Endothelial cell of umbilical vein (primary cell): ENCODE results near the gene CAP2. TPM values are rescaled to one million over a fixed set of nuclear protein-coding genes. Genes with fewer than 3 reads are reported as not detected.

ENCODE experiments used
- BruUV-seq: library from RNA; stranded (reverse); fragments of 400-500 nt; replicated peaks from 2 replicates; lab custom pipeline; 2021; lab: Mats Ljungman, UMichigan
- CTCF ChIA-PET: fragments of 300-600, 350-600 bp; sonication (Branson Sonifier 250); formaldehyde crosslinking; loops from one replicate; lab custom pipeline; 2021; ENCODE audit warnings: antibody characterized with exemption, inconsistent platforms; lab: Charles Lee
- POLR2A ChIA-PET: fragments of 300-600, 350-600 bp; sonication (Branson Sonifier 250); formaldehyde crosslinking; loops from one replicate; lab custom pipeline; 2021; ENCODE audit warnings: antibody characterized with exemption, inconsistent platforms; lab: Charles Lee
- DNase-seq: peaks from one replicate; pipeline ENCODE4 v3.0.0-alpha.2; 2011; ENCODE audit warnings: low read depth, low spot score
- FAIRE-seq: peaks from 2 replicates; lab custom pipeline; 2011; peaks lifted over from hg19 to GRCh38; lab: Jason Lieb, UNC
- H2AFZ ChIP-seq: 2 replicates; pipeline ENCODE4 v1.6.0; 2012; ENCODE audit warnings: low read depth, low read length, control low read depth, inconsistent platforms
- H3K27ac ChIP-seq: 2 replicates; pipeline ENCODE4 v1.5.1; 2011; ENCODE audit warnings: low read depth, mild to moderate bottlenecking, control low read depth, low read length, moderate library complexity; ENCODE audit not compliant: insufficient read depth
- H3K27me3 ChIP-seq, 2 experiments: 2 replicates each; pipeline versions ENCODE4 v1.6.0 to v1.6.1; 2011; ENCODE audit warnings: low read length in 2 of 2, mixed read lengths in 1 of 2; ENCODE audit not compliant: control insufficient read depth in 2 of 2, insufficient read depth in 2 of 2
- H3K36me3 ChIP-seq, 2 experiments: 2 replicates in 1 of 2; 3 replicates in 1 of 2; pipeline ENCODE4 v1.5.1; 2011; ENCODE audit warnings: low read length in 2 of 2, mild to moderate bottlenecking in 1 of 2, moderate library complexity in 1 of 2; ENCODE audit not compliant: control insufficient read depth in 2 of 2, insufficient read depth in 2 of 2; ENCODE audit errors: extremely low read depth in 1 of 2
- H3K4me1 ChIP-seq: 3 replicates; pipeline ENCODE4 v1.5.1; 2011; ENCODE audit warnings: mild to moderate bottlenecking, low read length; ENCODE audit not compliant: control insufficient read depth, insufficient read depth; ENCODE audit errors: extremely low read depth
- H3K4me2 ChIP-seq: 2 replicates; pipeline ENCODE4 v1.6.1; 2011; ENCODE audit warnings: low read length, control low read depth, mixed read lengths; ENCODE audit not compliant: insufficient read depth
- H3K4me3 ChIP-seq, 3 experiments: fragments of 200-600 bp in 1 of 3; sonication (generic), shearing (Covaris generic) in 1 of 3; replicated peaks in 1 of 3; 2 replicates each; pipeline ENCODE4 v1.5.1; 2011 to 2016; ENCODE audit warnings: control low read depth in 3 of 3, low read length in 3 of 3, mild to moderate bottlenecking in 2 of 3, inconsistent platforms in 1 of 3, low read depth in 1 of 3, moderate library complexity in 1 of 3; ENCODE audit not compliant: insufficient read depth in 1 of 3
- H3K79me2 ChIP-seq: 2 replicates; pipeline ENCODE4 v1.6.0; 2012; ENCODE audit warnings: low read length, inconsistent platforms; ENCODE audit not compliant: control insufficient read depth, insufficient read depth
- H3K9ac ChIP-seq: replicated peaks from 2 replicates; pipeline ENCODE3; 2011; ENCODE audit warnings: low read length, control low read depth; ENCODE audit not compliant: insufficient read depth; ENCODE audit errors: extremely low read depth
- H3K9me1 ChIP-seq: replicated peaks from 3 replicates; pipeline ENCODE4 v1.6.0; 2011; ENCODE audit warnings: mild to moderate bottlenecking, low read length; ENCODE audit not compliant: control insufficient read depth, insufficient read depth; ENCODE audit errors: extremely low read depth
- H3K9me3 ChIP-seq: replicated peaks from 2 replicates; pipeline ENCODE4 v1.5.1; 2012; ENCODE audit warnings: low read length, inconsistent platforms; ENCODE audit not compliant: control insufficient read depth, insufficient read depth
- H4K20me1 ChIP-seq: replicated peaks from 2 replicates; pipeline ENCODE3; 2011; ENCODE audit warnings: mild to moderate bottlenecking, low read length; ENCODE audit not compliant: control insufficient read depth, insufficient read depth; ENCODE audit errors: extremely low read depth
- CTCF ChIP-seq, 2 donors: IDR thresholded peaks; 1 replicate in 1 of 2; 2 replicates in 1 of 2; pipeline ENCODE4 v1.5.1; 2011; ENCODE audit warnings: low read length in 2 of 2, mild to moderate bottlenecking in 2 of 2, moderate library complexity in 2 of 2, control low read depth in 1 of 2, inconsistent platforms in 1 of 2, low read depth in 1 of 2; ENCODE audit not compliant: insufficient read depth in 1 of 2; ENCODE audit errors: extremely low read depth in 1 of 2
- EZH2 ChIP-seq: IDR thresholded peaks from 2 replicates; pipeline ENCODE4 v1.6.1; 2012; ENCODE audit warnings: borderline replicate concordance, low read depth, mild to moderate bottlenecking, moderate library complexity, low read length, inconsistent platforms; ENCODE audit not compliant: severe bottlenecking
- FOS ChIP-seq: IDR thresholded peaks from 2 replicates; pipeline ENCODE4 v1.6.1; 2011; ENCODE audit warnings: mild to moderate bottlenecking, low read length, moderate library complexity, borderline replicate concordance; ENCODE audit not compliant: insufficient read depth
- GATA2 ChIP-seq: IDR thresholded peaks from 2 replicates; pipeline ENCODE4 v1.7.0; 2011; ENCODE audit warnings: low read depth, mild to moderate bottlenecking, moderate library complexity, mixed read lengths, low read length; ENCODE audit not compliant: insufficient read length, insufficient read depth
- JUN ChIP-seq: IDR thresholded peaks from 2 replicates; pipeline ENCODE4 v1.6.1; 2011; ENCODE audit warnings: borderline replicate concordance, low read depth; ENCODE audit not compliant: insufficient read length, insufficient read depth
- MAX ChIP-seq: IDR thresholded peaks from 2 replicates; pipeline ENCODE4 v1.6.1; 2011; ENCODE audit not compliant: insufficient read depth, insufficient read length
- MYC ChIP-seq: IDR thresholded peaks from one replicate; pipeline ENCODE4 v1.6.1; 2011; ENCODE audit warnings: mild to moderate bottlenecking, low read depth, low read length
- POLR2A ChIP-seq: IDR thresholded peaks from 2 replicates; pipeline ENCODE4 v1.6.1; 2012; ENCODE audit warnings: low read depth, mild to moderate bottlenecking, control low read depth, low read length
- dilution Hi-C: fragments of 300-500 bp; cut with MboI; formaldehyde crosslinking; loops from one replicate; pipeline ENCODE4 v1.15.0; 2019; ENCODE audit warnings: low sequenced_read_pairs; ENCODE audit not compliant: extremely low pct_ligation_motif_present
- intact Hi-C: fragments of 100-400 bp; cut with micrococcal nuclease; formaldehyde crosslinking; loops from one replicate; pipeline ENCODE4 v1.10.0; 2022
- polyA plus RNA-seq, 4 experiments: library from polyadenylated mRNA; depleted of rRNA in 3 of 4; stranded (reverse) in 3 of 4; unstranded in 1 of 4; fragments of >200 nt; gene quantifications; 2 replicates each; pipeline versions ENCODE4 v1.2.1 to v1.2.3, GENCODE V29; 2011 to 2012; ENCODE audit warnings: missing spikeins in 1 of 4
- total RNA-seq: library from RNA; stranded (reverse); gene quantifications from 2 replicates; pipeline ENCODE4 v1.2.3, GENCODE V29; 2021

The CAP2 gene
- total and polyA plus RNA-seq, 2 donors (not counting 3 experiments of a cell fraction or from before 2014, with no cell fraction given), result 12.2 to 21.3 TPM

GRCh38 chr6:17417817-17418216 is 24.4 kb downstream of the CAP2 start:
- TF ChIP-seq FOS (peak; percentile 34), MAX (no peak), MYC (no peak), CTCF (IDR thresholded peaks at IDR 0.05; ENCODE audit: extremely low read depth in 1 of 2, insufficient read depth in 1 of 2, low read depth in 1 of 2, low read length in 2 of 2) (no peak), POLR2A (no peak), EZH2 (no peak), GATA2 (no peak), JUN (no peak)
- Histone ChIP-seq H3K9ac (no peak overlapping the region), H3K27ac (no peak overlapping the region), H3K9me1 (no peaks in the 10 kb centered on the region), H3K36me3 (no peaks in the 10 kb centered on the region), H3K4me2 (no peak overlapping the region), H2AFZ (no peak overlapping the region), H3K79me2 (no peaks in the 10 kb centered on the region), H4K20me1 (no peaks in the 10 kb centered on the region), H3K27me3 (no peaks in the 10 kb centered on the region), H3K4me1 (peaks cover 7% of the 10 kb centered on the region), H3K4me3 (no peak overlapping the region), H3K9me3 (no peaks in the 10 kb centered on the region)
- no peak for FAIRE-seq
- ChIA-PET POLR2A (no interaction called here), CTCF (interaction anchor here (1.9 kb wide), 1 partner anchor 166 kb away, joined by 4 read pairs; no protein-coding TSS in a partner anchor)
- intact Hi-C loops, result loop anchor here (2.0 kb wide), 1 partner anchor 23 kb away; no protein-coding TSS in a partner anchor
- no peak for DNase-seq
- no TSS peak for BruUV-seq
- dilution Hi-C loops, result no loop called here
